ENCODE data around the gene FHOD1. TPM values are rescaled to one million over a fixed set of nuclear protein-coding genes. Genes with fewer than 3 reads are reported as not detected.
A peak's percentile ranks its signal among the peaks of the same experiment; 100 is the strongest.

FHOD1 gene
- total and polyA plus RNA-seq, 2 donors (not counting 1 experiment from before 2014, with no cell fraction given): 7.1 to 32.7 TPM

GRCh38 chr16:67228034-67228785, 19.1 kb downstream of the FHOD1 start:
- TF ChIP-seq CTCF (conservative IDR thresholded peaks at IDR 0.05 in 1 of 2, IDR thresholded peaks at IDR 0.05 in 1 of 2; ENCODE audit: low read depth in 1 of 2, low read length in 2 of 2) (no peak), EZH2 (IDR thresholded peaks at IDR 0.05; ENCODE audit: low read length, missing control alignments) (no peak)
- Histone ChIP-seq H3K79me2 (ENCODE audit: control insufficient read depth, insufficient read depth, low read length) (peaks cover 24% of the 10 kb centered on the region), H3K4me2 (ENCODE audit: extremely low read depth, insufficient read depth, low read length) (peak overlapping the region; percentile 87), H3K27ac (ENCODE audit: insufficient read depth, low read length) (no peak overlapping the region), H2AFZ (ENCODE audit: low read length) (no peak overlapping the region), H3K27me3 (ENCODE audit: control insufficient read depth, insufficient read depth, low read length) (no peaks in the 10 kb centered on the region), H3K36me3 (ENCODE audit: control insufficient read depth, insufficient read depth, low read length) (peaks cover 31% of the 10 kb centered on the region), H3K4me1 (ENCODE audit: control insufficient read depth, extremely low read depth, insufficient read depth, low read length) (peaks cover 6% of the 10 kb centered on the region), H3K9ac (ENCODE audit: insufficient read depth, low read length) (no peak overlapping the region), H3K4me3 (replicated peaks in 1 of 4; ENCODE audit: control extremely low read depth in 1 of 4, insufficient read depth in 1 of 4, low read depth in 3 of 4, low read length in 4 of 4) (peak overlapping the region; percentile 99 to 100 (median 99)), H4K20me1 (ENCODE audit: control insufficient read depth, extremely low read depth, insufficient read depth, low read length) (no peaks in the 10 kb centered on the region), H3K9me3 (ENCODE audit: control insufficient read depth, insufficient read depth, low read depth, low read length) (no peaks in the 10 kb centered on the region)
- no peak for DNase-seq (ENCODE audit: low read depth in 2 of 2)

GRCh38 chr16:67227567-67227921, 19.7 kb downstream of the FHOD1 start:
- Histone ChIP-seq H4K20me1 (ENCODE audit: control insufficient read depth, extremely low read depth, insufficient read depth, low read length) (no peaks in the 10 kb centered on the region), H3K36me3 (ENCODE audit: control insufficient read depth, insufficient read depth, low read length) (peaks cover 31% of the 10 kb centered on the region), H3K9me3 (ENCODE audit: control insufficient read depth, insufficient read depth, low read depth, low read length) (no peaks in the 10 kb centered on the region), H3K27ac (ENCODE audit: insufficient read depth, low read length) (peak overlapping the region; percentile 95), H3K27me3 (ENCODE audit: control insufficient read depth, insufficient read depth, low read length) (no peaks in the 10 kb centered on the region), H3K4me2 (ENCODE audit: extremely low read depth, insufficient read depth, low read length) (peak overlapping the region; percentile 87), H3K4me1 (ENCODE audit: control insufficient read depth, extremely low read depth, insufficient read depth, low read length) (peaks cover 6% of the 10 kb centered on the region), H2AFZ (ENCODE audit: low read length) (no peak overlapping the region), H3K4me3 (replicated peaks in 1 of 4; ENCODE audit: control extremely low read depth in 1 of 4, insufficient read depth in 1 of 4, low read depth in 3 of 4, low read length in 4 of 4) (peak overlapping the region; percentile 99 to 100 (median 99)), H3K79me2 (ENCODE audit: control insufficient read depth, insufficient read depth, low read length) (peaks cover 24% of the 10 kb centered on the region), H3K9ac (ENCODE audit: insufficient read depth, low read length) (peak overlapping the region; percentile 92)
- TF ChIP-seq EZH2 (IDR thresholded peaks at IDR 0.05; ENCODE audit: low read length, missing control alignments) (no peak), CTCF (conservative IDR thresholded peaks at IDR 0.05 in 1 of 2, IDR thresholded peaks at IDR 0.05 in 1 of 2; ENCODE audit: low read depth in 1 of 2, low read length in 2 of 2) (no peak)
- no peak for DNase-seq (ENCODE audit: low read depth in 2 of 2)

- Histone ChIP-seq H3K9me3 (ENCODE audit: control insufficient read depth, insufficient read depth, low read depth, low read length) (no peaks in the 10 kb centered on the region), H3K27me3 (ENCODE audit: control insufficient read depth, insufficient read depth, low read length) (no peaks in the 10 kb centered on the region), H3K27ac (ENCODE audit: insufficient read depth, low read length) (peak within 1 kb of the TSS; percentile 95), H3K4me3 (replicated peaks in 1 of 4; ENCODE audit: control extremely low read depth in 1 of 4, insufficient read depth in 1 of 4, low read depth in 3 of 4, low read length in 4 of 4) (peak within 1 kb of the TSS; percentile 99 to 100 (median 99)), H3K79me2 (ENCODE audit: control insufficient read depth, insufficient read depth, low read length) (peaks cover 24% of the 10 kb centered on the region), H2AFZ (ENCODE audit: low read length) (peak within 1 kb of the TSS; percentile 89), H4K20me1 (ENCODE audit: control insufficient read depth, extremely low read depth, insufficient read depth, low read length) (no peaks in the 10 kb centered on the region), H3K4me1 (ENCODE audit: control insufficient read depth, extremely low read depth, insufficient read depth, low read length) (peaks cover 6% of the 10 kb centered on the region), H3K4me2 (ENCODE audit: extremely low read depth, insufficient read depth, low read length) (peak within 1 kb of the TSS; percentile 95), H3K36me3 (ENCODE audit: control insufficient read depth, insufficient read depth, low read length) (peaks cover 29% of the 10 kb centered on the region), H3K9ac (ENCODE audit: insufficient read depth, low read length) (peak within 1 kb of the TSS; percentile 92)
- peak; percentile 98 for DNase-seq (ENCODE audit: low read depth in 2 of 2)
- TF ChIP-seq EZH2 (IDR thresholded peaks at IDR 0.05; ENCODE audit: low read length, missing control alignments) (no peak), CTCF (conservative IDR thresholded peaks at IDR 0.05 in 1 of 2, IDR thresholded peaks at IDR 0.05 in 1 of 2; ENCODE audit: low read depth in 1 of 2, low read length in 2 of 2) (no peak)
Observed at GRCh38 chr16:67226804-67227566, 20.3 kb downstream of the FHOD1 start, which contains the start of gene TMEM208. TSS of gene TMEM208 (plus strand) at chr16:67227130. CDS start at chr16:67227219, 89 bp downstream.
